D721Med (cell line): ENCODE measurements around the gene VPS9D1.

ENCODE experiments used
- DNase-seq: peaks from one replicate; pipeline ENCODE4 v3.0.0; 2011; ENCODE audit warnings: low spot score; ENCODE audit not compliant: insufficient read length
- FAIRE-seq: peaks from 2 replicates; lab custom pipeline; 2011; peaks lifted over from hg19 to GRCh38; lab: Jason Lieb, UNC
- CTCF ChIP-seq: IDR thresholded peaks from 2 replicates; pipeline ENCODE4 v1.5.1; 2012; ENCODE audit warnings: mild to moderate bottlenecking, control low read depth; ENCODE audit not compliant: insufficient read depth; ENCODE audit errors: missing control alignments

VPS9D1 gene

GRCh38 chr16:89723279-89724250 lies 2.9 kb upstream of the VPS9D1 start:
- no peak for DNase-seq
- no peak for FAIRE-seq
- TF ChIP-seq CTCF: no peak

- DNase-seq (no peak), FAIRE-seq (no peak)
- TF ChIP-seq CTCF: no peak
Observed at GRCh38 chr16:89722392-89723278, 1.9 kb upstream of the VPS9D1 start.

- no peak for TF ChIP-seq CTCF
- FAIRE-seq (no peak), DNase-seq (no peak)
Observed at GRCh38 chr16:89721546-89722391, 1.1 kb upstream of the VPS9D1 start.

GRCh38 chr16:89720551-89720812 lies 216 bp downstream of the VPS9D1 start:
- FAIRE-seq (no peak), DNase-seq (no peak)
- no peak for TF ChIP-seq CTCF

- FAIRE-seq: no peak
- no peak for DNase-seq
- no peak for TF ChIP-seq CTCF
Observed at GRCh38 chr16:89717688-89718505, 2.8 kb downstream of the VPS9D1 start.
